ENCODE results near the gene GRB7.

- TF ChIP-seq EZH2 (IDR thresholded peaks at IDR 0.05; ENCODE audit: borderline replicate concordance, low read depth, low read length, severe bottlenecking) (no peak), MAX (IDR thresholded peaks at IDR 0.05; ENCODE audit: insufficient read depth, insufficient read length) (no peak), CTCF (IDR thresholded peaks at IDR 0.05; ENCODE audit: extremely low read depth in 1 of 2, insufficient read depth in 1 of 2, low read depth in 1 of 2, low read length in 2 of 2) (no peak), MYC (IDR thresholded peaks at IDR 0.05; ENCODE audit: low read depth, low read length) (no peak), JUN (IDR thresholded peaks at IDR 0.05; ENCODE audit: borderline replicate concordance, insufficient read depth, insufficient read length, low read depth) (no peak)
Measured at GRCh38 chr17:39753514-39754160, 15.9 kb downstream of the GRB7 start.

Data from endothelial cell of umbilical vein (primary cell).